Bronchial epithelial cell (primary cell): ENCODE measurements around the gene WDR20. TPM values are rescaled to one million over a fixed set of nuclear protein-coding genes. Genes with fewer than 3 reads are reported as not detected.

Source experiments
- DNase-seq: peaks from one replicate; pipeline ENCODE4 v3.0.0-alpha.2; 2010; ENCODE audit warnings: low read depth
- FAIRE-seq: peaks from 2 replicates; lab custom pipeline; 2011; peaks lifted over from hg19 to GRCh38; lab: Jason Lieb, UNC
- H3K27me3 ChIP-seq: 2 replicates; pipeline ENCODE4 v1.5.1; 2011; ENCODE audit warnings: low read length; ENCODE audit not compliant: control insufficient read depth, insufficient read depth
- H3K36me3 ChIP-seq: 2 replicates; pipeline ENCODE4 v1.5.1; 2011; ENCODE audit warnings: low read length; ENCODE audit not compliant: control insufficient read depth, insufficient read depth
- H3K4me3 ChIP-seq: 2 replicates; pipeline ENCODE4 v1.5.1; 2011; ENCODE audit warnings: mild to moderate bottlenecking, low read depth, low read length, control low read depth
- total RNA-seq: library from RNA; depleted of rRNA; stranded (reverse); fragments of >200 nt; gene quantifications from 2 replicates; pipeline ENCODE4 v1.2.1, GENCODE V29; 2014
- TF ChIP-seq, protein P1 (sequence below): IDR thresholded peaks from 2 replicates; pipeline ENCODE4 v1.5.1; 2011; ENCODE audit warnings: mild to moderate bottlenecking, moderate library complexity, low read length, control low read depth, inconsistent platforms; ENCODE audit not compliant: insufficient read depth, severe bottlenecking

WDR20 gene
- total RNA-seq, 1 donor from 2014 or later = 20.0 TPM

DNA sequence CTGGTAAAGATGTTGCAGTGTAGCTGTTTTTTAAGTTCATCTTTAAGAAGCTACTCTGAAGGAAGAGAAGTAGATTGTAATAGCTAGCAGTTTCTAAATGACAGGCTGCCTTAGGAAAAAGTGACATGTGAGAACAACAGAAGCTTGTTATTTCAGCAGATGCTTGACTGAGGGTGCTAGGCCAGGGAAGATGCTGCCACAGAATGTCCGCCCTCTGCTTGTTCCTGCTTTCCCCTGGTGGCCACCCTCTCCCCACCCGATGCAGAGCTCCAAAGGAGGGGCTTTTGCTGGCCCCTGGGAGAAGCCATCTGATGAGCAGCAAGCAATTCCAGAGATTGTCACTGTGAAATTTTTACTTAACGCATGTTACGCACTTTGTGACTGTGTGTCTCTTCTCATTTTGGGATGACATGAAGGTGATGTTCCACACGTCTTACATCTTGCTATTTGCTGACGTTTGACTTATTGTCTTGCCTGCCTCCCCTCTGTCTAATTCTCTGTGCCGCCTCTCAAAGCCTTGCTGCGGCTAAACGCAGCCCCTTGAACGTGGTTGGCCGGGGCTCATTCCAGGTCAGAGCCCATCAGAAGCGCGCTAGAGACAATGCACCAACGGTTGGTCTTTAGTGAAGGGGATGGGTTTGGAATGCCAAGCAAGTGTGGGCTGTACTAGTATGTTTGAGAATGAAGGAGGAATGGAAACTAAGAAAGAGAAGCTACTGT is 44.8 kb downstream of the WDR20 start:
- Histone ChIP-seq H3K4me3 (no peak overlapping the region), H3K27me3 (no peaks in the 10 kb centered on the region), H3K36me3 (no peaks in the 10 kb centered on the region)
- DNase-seq (no peak), FAIRE-seq (no peak)
- TF ChIP-seq, protein P1, sequence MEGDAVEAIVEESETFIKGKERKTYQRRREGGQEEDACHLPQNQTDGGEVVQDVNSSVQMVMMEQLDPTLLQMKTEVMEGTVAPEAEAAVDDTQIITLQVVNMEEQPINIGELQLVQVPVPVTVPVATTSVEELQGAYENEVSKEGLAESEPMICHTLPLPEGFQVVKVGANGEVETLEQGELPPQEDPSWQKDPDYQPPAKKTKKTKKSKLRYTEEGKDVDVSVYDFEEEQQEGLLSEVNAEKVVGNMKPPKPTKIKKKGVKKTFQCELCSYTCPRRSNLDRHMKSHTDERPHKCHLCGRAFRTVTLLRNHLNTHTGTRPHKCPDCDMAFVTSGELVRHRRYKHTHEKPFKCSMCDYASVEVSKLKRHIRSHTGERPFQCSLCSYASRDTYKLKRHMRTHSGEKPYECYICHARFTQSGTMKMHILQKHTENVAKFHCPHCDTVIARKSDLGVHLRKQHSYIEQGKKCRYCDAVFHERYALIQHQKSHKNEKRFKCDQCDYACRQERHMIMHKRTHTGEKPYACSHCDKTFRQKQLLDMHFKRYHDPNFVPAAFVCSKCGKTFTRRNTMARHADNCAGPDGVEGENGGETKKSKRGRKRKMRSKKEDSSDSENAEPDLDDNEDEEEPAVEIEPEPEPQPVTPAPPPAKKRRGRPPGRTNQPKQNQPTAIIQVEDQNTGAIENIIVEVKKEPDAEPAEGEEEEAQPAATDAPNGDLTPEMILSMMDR = no peak

DNA sequence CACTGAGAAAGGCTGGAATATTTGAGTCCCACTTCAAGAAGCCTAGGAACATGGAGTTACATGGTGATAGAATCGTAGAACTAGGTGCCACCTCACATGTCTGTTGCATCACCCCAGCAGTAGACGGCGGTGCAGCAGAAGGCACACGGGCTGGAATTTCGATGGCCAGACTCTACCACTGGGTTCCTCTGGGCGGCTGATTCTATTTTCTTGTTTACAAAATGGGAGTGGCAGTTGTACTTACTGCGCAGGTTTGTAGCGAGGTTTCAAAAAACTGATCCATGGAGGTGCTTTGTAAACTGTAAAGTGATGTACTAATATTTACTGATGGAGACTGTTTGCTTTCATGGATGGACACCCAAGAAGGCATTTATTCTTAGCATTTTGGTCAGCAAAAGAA is 45.7 kb downstream of the WDR20 start:
- FAIRE-seq (no peak), DNase-seq (peak; percentile 24)
- Histone ChIP-seq H3K27me3 (no peaks in the 10 kb centered on the region), H3K4me3 (no peak overlapping the region), H3K36me3 (no peaks in the 10 kb centered on the region)
- TF ChIP-seq, protein P1 = no peak

DNA sequence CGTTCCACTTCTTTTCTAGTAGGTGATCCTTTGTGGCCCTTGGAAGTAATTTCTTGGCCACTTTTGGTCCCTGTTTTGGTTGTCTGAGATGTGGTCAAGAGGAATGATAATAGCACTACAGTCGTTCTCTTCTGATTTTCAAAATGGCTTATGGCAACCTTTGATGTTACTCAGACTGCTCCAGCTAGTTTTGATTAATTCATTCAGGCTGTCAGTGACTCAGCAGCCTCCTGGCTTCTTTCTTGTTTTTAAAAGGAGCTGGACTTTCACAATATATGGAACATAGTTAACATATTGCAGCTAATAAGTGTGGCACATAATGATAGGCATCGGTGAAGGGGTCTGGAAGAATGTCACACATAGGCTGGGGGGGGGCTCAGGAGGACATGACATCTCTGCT is 47.3 kb downstream of the WDR20 start:
- no peak for FAIRE-seq
- no peaks in the 10 kb centered on the region for H3K27me3 ChIP-seq
- DNase-seq = peak; percentile 80
- H3K4me3 ChIP-seq = no peak overlapping the region
- TF ChIP-seq, protein P1 = no peak
- no peaks in the 10 kb centered on the region for H3K36me3 ChIP-seq

DNA sequence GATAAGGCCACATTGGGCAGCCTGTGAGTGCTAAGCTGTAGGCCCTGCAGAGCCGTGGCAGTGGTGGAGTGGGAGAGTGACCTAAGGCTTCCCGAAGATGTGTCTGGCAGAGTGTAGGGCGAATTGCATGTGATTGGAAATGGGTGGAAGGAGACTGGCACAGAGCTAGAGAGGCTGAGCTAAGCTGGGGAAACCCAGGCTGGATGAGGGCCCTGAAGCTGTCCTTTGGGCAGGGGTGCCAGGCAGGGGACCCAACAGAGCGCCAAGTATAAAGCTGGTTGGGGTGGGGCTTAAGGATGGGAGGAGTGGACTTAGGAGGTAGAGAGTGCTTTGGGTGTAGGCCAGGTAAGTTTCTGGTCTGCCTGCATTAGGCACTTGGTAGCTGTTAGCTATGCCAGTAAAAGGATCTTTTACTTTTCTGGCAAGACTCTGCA is 47.9 kb downstream of the WDR20 start:
- Histone ChIP-seq H3K4me3 (no peak overlapping the region), H3K27me3 (no peaks in the 10 kb centered on the region), H3K36me3 (no peaks in the 10 kb centered on the region)
- TF ChIP-seq, protein P1 = no peak
- peak; percentile 14 for DNase-seq
- FAIRE-seq = no peak

DNA sequence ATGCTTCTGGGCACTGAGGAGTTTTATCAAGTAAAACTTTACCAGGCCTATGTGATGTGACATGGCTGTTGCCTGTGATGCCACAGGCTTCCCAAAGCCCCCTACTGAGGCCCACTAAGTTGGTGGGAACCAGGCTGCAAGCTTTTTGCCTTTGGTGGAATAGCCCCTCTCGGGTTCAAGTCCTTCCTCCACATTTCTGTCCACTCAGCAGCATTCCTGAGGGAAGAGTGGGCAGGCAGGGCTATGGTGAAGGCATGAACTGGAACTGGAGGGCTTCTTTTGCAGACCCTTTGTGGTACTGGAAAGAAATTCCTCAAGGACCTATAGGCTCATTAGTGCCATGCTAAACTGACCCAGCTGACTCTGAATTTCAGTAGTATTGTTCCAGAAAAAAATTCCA is 48.5 kb downstream of the WDR20 start:
- DNase-seq = no peak
- no peak for FAIRE-seq
- TF ChIP-seq, protein P1 = no peak

DNA sequence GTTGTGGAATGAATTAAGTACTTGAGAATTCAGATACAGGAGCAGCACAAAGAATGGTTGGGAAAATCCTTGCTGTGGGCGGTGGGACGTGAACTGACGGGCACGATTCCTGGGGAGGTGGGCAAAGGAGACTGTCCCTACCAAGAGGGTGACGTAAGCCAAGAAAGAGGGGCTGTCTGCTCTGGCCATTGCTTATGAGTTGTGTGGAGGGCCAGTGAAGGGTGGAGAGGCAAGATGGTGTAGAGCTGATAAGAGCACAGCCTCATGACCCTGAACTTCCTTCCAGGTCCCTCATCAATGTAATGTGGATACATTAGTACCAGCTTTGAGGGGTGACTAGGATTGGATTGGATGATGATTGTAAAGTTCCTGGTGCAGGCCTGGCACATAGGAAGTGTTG is 50.2 kb downstream of the WDR20 start:
- FAIRE-seq (no peak), DNase-seq (no peak)
- Histone ChIP-seq H3K36me3 (no peaks in the 10 kb centered on the region), H3K27me3 (no peaks in the 10 kb centered on the region), H3K4me3 (no peak overlapping the region)
- TF ChIP-seq, protein P1 = no peak

More for the DNA sequence above, 48.5 kb downstream of the WDR20 start:
- H3K36me3 ChIP-seq = no peaks in the 10 kb centered on the region
- no peak overlapping the region for H3K4me3 ChIP-seq
- no peaks in the 10 kb centered on the region for H3K27me3 ChIP-seq
